ENCODE data around the gene NOTCH1. TPM values are rescaled to one million over a fixed set of nuclear protein-coding genes. Genes with fewer than 3 reads are reported as not detected.

NOTCH1 gene
- total and polyA plus RNA-seq, 2 of the 13 experiments (the other 11 are each of a cell fraction or from before 2014, with no cell fraction given): 0.09 to 0.35 TPM

GRCh38 chr9:136508729-136509500, 36.9 kb downstream of the NOTCH1 start:
- no peak overlapping the region for H3K9ac ChIP-seq (ENCODE audit: insufficient read depth, low read depth, low read length)
- no peaks in the 10 kb centered on the region for H3K36me3 ChIP-seq (replicated peaks in 1 of 2; ENCODE audit: control insufficient read depth in 1 of 2, insufficient read depth in 2 of 2, low read length in 2 of 2)
- TF ChIP-seq ZNF614 (CRISPR knock-in tag; IDR thresholded peaks at IDR 0.05; ENCODE audit: borderline replicate concordance) (no peak), RARA (CRISPR knock-in tag; IDR thresholded peaks at IDR 0.05) (no peak), YEATS4 (CRISPR knock-in tag; IDR thresholded peaks at IDR 0.05; ENCODE audit: borderline replicate concordance) (no peak), ZNF839 (CRISPR knock-in tag; IDR thresholded peaks at IDR 0.05; ENCODE audit: borderline replicate concordance) (no peak), ZNF205 (CRISPR knock-in tag; IDR thresholded peaks at IDR 0.05) (no peak), NCOA5 (CRISPR knock-in tag; IDR thresholded peaks at IDR 0.05) (no peak), BORCS8-MEF2B (CRISPR knock-in tag; IDR thresholded peaks at IDR 0.05) (no peak), ZNF121 (CRISPR knock-in tag; IDR thresholded peaks at IDR 0.05) (no peak)
- DNase-seq (ENCODE audit: low spot score) (no peak), FAIRE-seq (no peak), ATAC-seq (no peak)
- no peaks in the 10 kb centered on the region for H3K79me2 ChIP-seq (ENCODE audit: insufficient read depth, low read length)
- WGBS (ENCODE audit: low lambda C conversion rate): 87% methylated on average over 19 of the region's 37 CpGs
- H3K4me3 ChIP-seq (replicated peaks in 1 of 3; ENCODE audit: insufficient read depth in 1 of 3, low read depth in 2 of 3, low read length in 3 of 3): no peak overlapping the region
- no TSS peak for BruUV-seq (replicated peaks)
- no peaks in the 10 kb centered on the region for H3K27me3 ChIP-seq (ENCODE audit: control insufficient read depth in 1 of 2, insufficient read depth in 2 of 2, low read length in 2 of 2)
- ChIA-PET CTCF (ENCODE audit: low intra/inter-chr PET ratio, low total read pairs) (no interaction called here), POLR2A (interaction anchor here (0.6 kb wide), 1 partner anchor 1052 kb away, joined by 3 read pairs; no protein-coding TSS in a partner anchor)
- H3K4me1 ChIP-seq (ENCODE audit: insufficient read depth, low read length): no peaks in the 10 kb centered on the region
- no peak overlapping the region for H3K27ac ChIP-seq (ENCODE audit: extremely low read length, insufficient read depth, low read length)
- in situ Hi-C loops (cut with HindIII; ENCODE audit: extremely low pct_ligation_motif_present, low pct_unique_long_range_greater_than_20kb) (no loop called here), intact Hi-C loops (cut with micrococcal nuclease; ENCODE audit: unreplicated experiment) (no loop called here)
- no peaks in the 10 kb centered on the region for H3K9me3 ChIP-seq (ENCODE audit: low read length)
- no peaks in the 10 kb centered on the region for H4K20me1 ChIP-seq (ENCODE audit: insufficient read depth, low read length)
- H3K4me2 ChIP-seq (ENCODE audit: low read depth, low read length): no peak overlapping the region
- no peak overlapping the region for H2AFZ ChIP-seq (ENCODE audit: low read length)

GRCh38 chr9:136507992-136508375, 37.9 kb downstream of the NOTCH1 start:
- ATAC-seq (no peak), DNase-seq (ENCODE audit: low spot score) (no peak), FAIRE-seq (no peak)
- H3K4me2 ChIP-seq (ENCODE audit: low read depth, low read length): no peak overlapping the region
- H3K9me3 ChIP-seq (ENCODE audit: low read length): no peaks in the 10 kb centered on the region
- ChIA-PET POLR2A (no interaction called here), CTCF (ENCODE audit: low intra/inter-chr PET ratio, low total read pairs) (no interaction called here)
- no peaks in the 10 kb centered on the region for H4K20me1 ChIP-seq (ENCODE audit: insufficient read depth, low read length)
- no CpG with 5 or more reads among the region's 23 CpGs for WGBS (ENCODE audit: low lambda C conversion rate)
- no peak overlapping the region for H3K9ac ChIP-seq (ENCODE audit: insufficient read depth, low read depth, low read length)
- in situ Hi-C loops (cut with HindIII; ENCODE audit: extremely low pct_ligation_motif_present, low pct_unique_long_range_greater_than_20kb) (no loop called here), intact Hi-C loops (cut with micrococcal nuclease; ENCODE audit: unreplicated experiment) (no loop called here)
- no TSS peak for BruUV-seq (replicated peaks)
- H3K36me3 ChIP-seq (replicated peaks in 1 of 2; ENCODE audit: control insufficient read depth in 1 of 2, insufficient read depth in 2 of 2, low read length in 2 of 2): no peaks in the 10 kb centered on the region
- no peak overlapping the region for H3K4me3 ChIP-seq (replicated peaks in 1 of 3; ENCODE audit: insufficient read depth in 1 of 3, low read depth in 2 of 3, low read length in 3 of 3)
- no peaks in the 10 kb centered on the region for H3K4me1 ChIP-seq (ENCODE audit: insufficient read depth, low read length)
- H3K79me2 ChIP-seq (ENCODE audit: insufficient read depth, low read length): no peaks in the 10 kb centered on the region
- H3K27ac ChIP-seq (ENCODE audit: extremely low read length, insufficient read depth, low read length): no peak overlapping the region
- no peak for TF ChIP-seq FOXO4 (CRISPR knock-in tag; conservative IDR thresholded peaks at IDR 0.05)
- no peak for TF ChIP-seq RARG (CRISPR knock-in tag; IDR thresholded peaks at IDR 0.05; ENCODE audit: low read depth)
- no peak for TF ChIP-seq ZBTB37 (CRISPR knock-in tag; IDR thresholded peaks at IDR 0.05)
- no peak for TF ChIP-seq ZNF788 (CRISPR knock-in tag; IDR thresholded peaks at IDR 0.05; ENCODE audit: borderline replicate concordance)
- no peak for TF ChIP-seq RAD51 (IDR thresholded peaks at IDR 0.05; ENCODE audit: borderline replicate concordance)
- no peak for TF ChIP-seq ZSCAN20 (CRISPR knock-in tag; IDR thresholded peaks at IDR 0.05; ENCODE audit: borderline replicate concordance)
- TF ChIP-seq GZF1 (CRISPR knock-in tag; IDR thresholded peaks at IDR 0.05): no peak
- TF ChIP-seq CERS6 (CRISPR knock-in tag; IDR thresholded peaks at IDR 0.05): no peak
- H2AFZ ChIP-seq (ENCODE audit: low read length): no peak overlapping the region
- no peaks in the 10 kb centered on the region for H3K27me3 ChIP-seq (ENCODE audit: control insufficient read depth in 1 of 2, insufficient read depth in 2 of 2, low read length in 2 of 2)
